Measurements from ENCODE around the gene ASCC1.
"Not testable (repeated sequence)": the region's sequence is repeated elsewhere in the genome, so short reads cannot be mapped to it uniquely, and the experiment has no call there.

Gene ASCC1

GRCh38 chr10:72229261-72230251, 13.5 kb upstream of the ASCC1 start:
- in situ Hi-C loops (cut with MboI; ENCODE audit: low pct_unique_long_range_greater_than_20kb, low sequenced_read_pairs, unreplicated experiment) = no loop called here
- no peak for DNase-seq (ENCODE audit: low spot score)
- TF ChIP-seq CTCF (IDR thresholded peaks at IDR 0.05; ENCODE audit: extremely low read depth, insufficient read depth, missing control alignments) = no peak

- in situ Hi-C loops (cut with MboI; ENCODE audit: low pct_unique_long_range_greater_than_20kb, low sequenced_read_pairs, unreplicated experiment) = no loop called here
- no peak for DNase-seq (ENCODE audit: low spot score)
- no peak for TF ChIP-seq CTCF (IDR thresholded peaks at IDR 0.05; ENCODE audit: extremely low read depth, insufficient read depth, missing control alignments)
Observed at GRCh38 chr10:72228318-72228751, 12.3 kb upstream of the ASCC1 start.

GRCh38 chr10:72227826-72228225, 11.8 kb upstream of the ASCC1 start:
- no peak for DNase-seq (ENCODE audit: low spot score)
- in situ Hi-C loops (cut with MboI; ENCODE audit: low pct_unique_long_range_greater_than_20kb, low sequenced_read_pairs, unreplicated experiment) = no loop called here
- no peak for TF ChIP-seq CTCF (IDR thresholded peaks at IDR 0.05; ENCODE audit: extremely low read depth, insufficient read depth, missing control alignments)

GRCh38 chr10:72226418-72227027, 10.4 kb upstream of the ASCC1 start:
- TF ChIP-seq CTCF (IDR thresholded peaks at IDR 0.05; ENCODE audit: extremely low read depth, insufficient read depth, missing control alignments) = no peak
- in situ Hi-C loops (cut with MboI; ENCODE audit: low pct_unique_long_range_greater_than_20kb, low sequenced_read_pairs, unreplicated experiment) = no loop called here
- no peak for DNase-seq (ENCODE audit: low spot score)

- in situ Hi-C loops (cut with MboI; ENCODE audit: low pct_unique_long_range_greater_than_20kb, low sequenced_read_pairs, unreplicated experiment); DNase-seq (ENCODE audit: low spot score): not testable (repeated sequence)
Observed at GRCh38 chr10:72224191-72224590, 8.1 kb upstream of the ASCC1 start.

GRCh38 chr10:72223743-72224101, 7.6 kb upstream of the ASCC1 start:
- no peak for TF ChIP-seq CTCF (IDR thresholded peaks at IDR 0.05; ENCODE audit: extremely low read depth, insufficient read depth, missing control alignments)
- DNase-seq (ENCODE audit: low spot score) = no peak
- in situ Hi-C loops (cut with MboI; ENCODE audit: low pct_unique_long_range_greater_than_20kb, low sequenced_read_pairs, unreplicated experiment) = no loop called here

- no peak for TF ChIP-seq CTCF (IDR thresholded peaks at IDR 0.05; ENCODE audit: extremely low read depth, insufficient read depth, missing control alignments)
- in situ Hi-C loops (cut with MboI; ENCODE audit: low pct_unique_long_range_greater_than_20kb, low sequenced_read_pairs, unreplicated experiment) = no loop called here
- DNase-seq (ENCODE audit: low spot score) = no peak
Observed at GRCh38 chr10:72221278-72221677, 5.2 kb upstream of the ASCC1 start.
